PC-3 (cell line): ENCODE data around the gene ITGB1. TPM values are rescaled to one million over a fixed set of nuclear protein-coding genes. Genes with fewer than 3 reads are reported as not detected.

Experiments
- ATAC-seq: fragments of 200-7000 bp; cut with Tn5 transposase; 2 replicates; pipeline ENCODE4 v1.9.1; 2020; ENCODE audit warnings: mild to moderate bottlenecking, moderate library complexity
- BruUV-seq: library from RNA; stranded (reverse); fragments of 400-500 nt; replicated peaks from 2 replicates; lab custom pipeline; 2021; lab: Mats Ljungman, UMichigan
- CTCF ChIA-PET: fragments of 300-600 bp; sonication (Branson Sonifier 250); formaldehyde crosslinking; loops from one replicate; lab custom pipeline; 2022; ENCODE audit warnings: antibody characterized with exemption; lab: Charles Lee
- POLR2A ChIA-PET: fragments of 300-600 bp; sonication (Branson Sonifier 250); formaldehyde crosslinking; loops from one replicate; lab custom pipeline; 2022; ENCODE audit warnings: antibody characterized with exemption; ENCODE audit not compliant: unreplicated experiment; lab: Charles Lee
- DNase-seq: peaks from one replicate; pipeline ENCODE4 v3.0.0-alpha.2; 2015
- H2AFZ ChIP-seq: fragments of 300-600 bp; sonication (generic); 2 replicates; pipeline ENCODE4 v1.6.0; 2016; ENCODE audit warnings: antibody characterized with exemption, low read length
- H3F3A ChIP-seq: fragments of 300-600 bp; sonication (generic); one replicate; pipeline ENCODE4 v1.6.0; 2017; ENCODE audit warnings: antibody characterized with exemption, low read length, control low read depth, mild to moderate bottlenecking; ENCODE audit not compliant: unreplicated experiment
- H3K27ac ChIP-seq: fragments of 300-600 bp; sonication (generic); 2 replicates; pipeline ENCODE4 v1.5.1; 2016; ENCODE audit warnings: mild to moderate bottlenecking, low read length
- H3K27me3 ChIP-seq: fragments of 300-600 bp; sonication (generic); 2 replicates; pipeline ENCODE4 v1.6.1; 2016; ENCODE audit warnings: low read length, mixed read lengths
- H3K36me3 ChIP-seq: fragments of 300-600 bp; sonication (generic); 2 replicates; pipeline ENCODE4 v1.6.1; 2016; ENCODE audit warnings: low read depth, mixed run types, low read length, mixed read lengths
- H3K4me1 ChIP-seq: fragments of 300-600 bp; sonication (generic); 2 replicates; pipeline ENCODE4 v1.5.1; 2016; ENCODE audit warnings: low read length; ENCODE audit not compliant: insufficient read depth
- H3K4me2 ChIP-seq: fragments of 300-600 bp; sonication (generic); 2 replicates; pipeline ENCODE4 v1.6.0; 2016; ENCODE audit warnings: low read length
- H3K4me3 ChIP-seq: fragments of 300-600 bp; sonication (generic); 2 replicates; pipeline ENCODE4 v1.5.1; 2016; ENCODE audit warnings: mild to moderate bottlenecking, low read length, mixed read lengths
- H3K79me2 ChIP-seq: fragments of 300-600 bp; sonication (generic); 2 replicates; pipeline ENCODE4 v1.6.1; 2017; ENCODE audit warnings: low read length, mixed read lengths
- H3K9ac ChIP-seq: fragments of 300-600 bp; sonication (generic); 2 replicates; pipeline ENCODE4 v1.6.0; 2016; ENCODE audit warnings: mild to moderate bottlenecking, low read length
- H3K9me2 ChIP-seq: fragments of 300-600 bp; sonication (generic); replicated peaks from 2 replicates; pipeline ENCODE4 v1.6.1; 2016; ENCODE audit warnings: mixed run types, low read length, mixed read lengths
- H3K9me3 ChIP-seq: fragments of 300-600 bp; sonication (generic); 2 replicates; pipeline ENCODE4 v1.6.1; 2016; ENCODE audit warnings: low read length, mixed read lengths
- H4K20me1 ChIP-seq: fragments of 300-600 bp; sonication (generic); 2 replicates; pipeline ENCODE4 v1.6.1; 2016; ENCODE audit warnings: low read length, mixed read lengths
- CTCF ChIP-seq: fragments of 300-600 bp; sonication (generic); conservative IDR thresholded peaks from 2 replicates; pipeline ENCODE4 v1.5.1; 2017; ENCODE audit warnings: antibody characterized with exemption, low read depth, mild to moderate bottlenecking, low read length
- EZH2 ChIP-seq: fragments of 300-600 bp; sonication (generic); IDR thresholded peaks from one replicate; pipeline ENCODE4 v1.6.1; 2017; ENCODE audit warnings: antibody characterized with exemption, mild to moderate bottlenecking, low read length; ENCODE audit not compliant: unreplicated experiment
- EZH2phosphoT487 ChIP-seq: fragments of 300-600 bp; sonication (generic); IDR thresholded peaks from 2 replicates; pipeline ENCODE4 v1.6.1; 2018; ENCODE audit warnings: mild to moderate bottlenecking, antibody characterized with exemption, low read length, borderline replicate concordance
- intact Hi-C: fragments of 100-400 bp; cut with micrococcal nuclease; formaldehyde crosslinking; loops from 2 replicates; pipeline ENCODE4 v1.9.0; 2023
- total RNA-seq: library from RNA; depleted of rRNA; stranded (reverse); fragments of >200 nt; gene quantifications from 2 replicates; pipeline ENCODE4 v1.2.3, GENCODE V29; 2014

The ITGB1 gene
- total RNA-seq, 1 experiment from 2014 or later, result 1,010 TPM

GRCh38 chr10:32946108-32946507 is 11.9 kb downstream of the ITGB1 start:
- Histone ChIP-seq H4K20me1 (peaks cover 94% of the 10 kb centered on the region), H3K79me2 (peaks cover 100% of the 10 kb centered on the region), H3K9me3 (no peaks in the 10 kb centered on the region), H3K4me3 (no peak overlapping the region), H2AFZ (no peak overlapping the region), H3F3A (peaks cover 10% of the 10 kb centered on the region), H3K4me2 (peak overlapping the region; percentile 20), H3K27me3 (no peaks in the 10 kb centered on the region), H3K4me1 (peaks cover 69% of the 10 kb centered on the region), H3K36me3 (peaks cover 40% of the 10 kb centered on the region), H3K27ac (no peak overlapping the region), H3K9me2 (no peaks in the 10 kb centered on the region), H3K9ac (no peak overlapping the region)
- CTCF ChIA-PET, result no interaction called here
- no TSS peak for BruUV-seq
- POLR2A ChIA-PET, result no interaction called here
- intact Hi-C loops, result no loop called here
- peak; percentile 14; the same call in 1 of the 2 replicates for ATAC-seq
- peak; percentile 73 for DNase-seq
- TF ChIP-seq EZH2, result no peak
- TF ChIP-seq CTCF, result no peak
- no peak for TF ChIP-seq EZH2phosphoT487

- Histone ChIP-seq H3K9ac (no peak overlapping the region), H3K79me2 (peaks cover 100% of the 10 kb centered on the region), H3K27ac (no peak overlapping the region), H3K4me2 (no peak overlapping the region), H3K4me1 (peaks cover 69% of the 10 kb centered on the region), H2AFZ (no peak overlapping the region), H4K20me1 (peaks cover 94% of the 10 kb centered on the region), H3K36me3 (peaks cover 48% of the 10 kb centered on the region), H3K27me3 (no peaks in the 10 kb centered on the region), H3F3A (peaks cover 20% of the 10 kb centered on the region), H3K9me2 (no peaks in the 10 kb centered on the region), H3K4me3 (no peak overlapping the region), H3K9me3 (no peaks in the 10 kb centered on the region)
- no peak for DNase-seq
- no peak for TF ChIP-seq CTCF
- TF ChIP-seq EZH2, result no peak
- no peak for TF ChIP-seq EZH2phosphoT487
- POLR2A ChIA-PET, result no interaction called here
- ATAC-seq, result no peak
- CTCF ChIA-PET, result no interaction called here
- intact Hi-C loops, result no loop called here
- BruUV-seq, result no TSS peak
Observed at GRCh38 chr10:32943854-32944661, 14.0 kb downstream of the ITGB1 start.

- H3K36me3 ChIP-seq, result peaks cover 47% of the 10 kb centered on the region
- H4K20me1 ChIP-seq, result peaks cover 94% of the 10 kb centered on the region
- no TSS peak for BruUV-seq
- no peak overlapping the region for H3K9ac ChIP-seq
- H3K4me1 ChIP-seq, result peaks cover 68% of the 10 kb centered on the region
- POLR2A ChIA-PET, result no interaction called here
- peaks cover 100% of the 10 kb centered on the region for H3K79me2 ChIP-seq
- intact Hi-C loops, result no loop called here
- no peak for TF ChIP-seq EZH2
- no peak for TF ChIP-seq CTCF
- no peak for TF ChIP-seq EZH2phosphoT487
- H3K9me2 ChIP-seq, result no peaks in the 10 kb centered on the region
- CTCF ChIA-PET, result no interaction called here
- no peak for DNase-seq
- no peaks in the 10 kb centered on the region for H3K9me3 ChIP-seq
- no peak overlapping the region for H3K27ac ChIP-seq
- no peaks in the 10 kb centered on the region for H3K27me3 ChIP-seq
- no peak for ATAC-seq
- no peak overlapping the region for H3K4me3 ChIP-seq
- no peak overlapping the region for H3K4me2 ChIP-seq
- no peak overlapping the region for H2AFZ ChIP-seq
- peaks cover 20% of the 10 kb centered on the region for H3F3A ChIP-seq
Observed at GRCh38 chr10:32943395-32943794, 14.6 kb downstream of the ITGB1 start.
